IMR-90 (cell line): ENCODE data around the gene CMTM8. TPM values are rescaled to one million over a fixed set of nuclear protein-coding genes. Genes with fewer than 3 reads are reported as not detected.

ENCODE experiments used
- ATAC-seq: fragments of 200-7000 bp; cut with Tn5 transposase; 2 replicates; pipeline ENCODE4 v1.9.1; 2020; ENCODE audit warnings: low read depth, mild to moderate bottlenecking, moderate library complexity
- BruUV-seq: library from RNA; stranded (reverse); fragments of 400-500 nt; replicated peaks from 2 replicates; lab custom pipeline; 2021; lab: Mats Ljungman, UMichigan
- CTCF ChIA-PET: fragments of 300-600 bp; formaldehyde crosslinking; extraction: SDS; loops from one replicate; lab custom pipeline; 2021; ENCODE audit warnings: antibody characterized with exemption; lab: Yijun Ruan, JAX
- POLR2A ChIA-PET: fragments of 300-600 bp; sonication (Branson Sonifier 250); formaldehyde crosslinking; loops from one replicate; lab custom pipeline; 2022; ENCODE audit warnings: antibody characterized with exemption; ENCODE audit not compliant: unreplicated experiment; lab: Charles Lee
- DNase-seq: peaks from one replicate; pipeline ENCODE4 v3.0.0; 2013
- H2AFZ ChIP-seq: replicated peaks from 2 replicates; pipeline ENCODE3; 2013; ENCODE audit warnings: low read length, mild to moderate bottlenecking; ENCODE audit not compliant: poor library complexity
- H2AK5ac ChIP-seq: 2 replicates; pipeline ENCODE4 v1.6.1; 2013; ENCODE audit warnings: low read depth, low read length, inconsistent platforms
- H2AK9ac ChIP-seq: replicated peaks from 2 replicates; pipeline ENCODE3; 2013; ENCODE audit warnings: mild to moderate bottlenecking, low read depth, low read length, moderate library complexity; ENCODE audit not compliant: poor library complexity
- H2BK120ac ChIP-seq: 2 replicates; pipeline ENCODE4 v1.6.1; 2013; ENCODE audit warnings: low read depth, low read length, inconsistent platforms
- H2BK15ac ChIP-seq: 3 replicates; pipeline ENCODE4 v1.6.1; 2013; ENCODE audit warnings: low read depth, low read length, inconsistent platforms
- H2BK20ac ChIP-seq: 2 replicates; pipeline ENCODE4 v1.6.1; 2013; ENCODE audit warnings: low read depth, mild to moderate bottlenecking, inconsistent platforms, low read length, moderate library complexity
- H2BK5ac ChIP-seq: 2 replicates; pipeline ENCODE4 v1.6.1; 2013; ENCODE audit warnings: mild to moderate bottlenecking, low read depth, low read length, inconsistent platforms; ENCODE audit not compliant: poor library complexity, severe bottlenecking
- H3K14ac ChIP-seq: replicated peaks from 2 replicates; pipeline ENCODE4 v1.6.1; 2013; ENCODE audit warnings: low read depth, low read length, inconsistent platforms
- H3K18ac ChIP-seq: 2 replicates; pipeline ENCODE4 v1.6.1; 2013; ENCODE audit warnings: low read depth, low read length, control low read depth
- H3K23ac ChIP-seq: 2 replicates; pipeline ENCODE4 v1.6.1; 2013; ENCODE audit warnings: low read depth, low read length, inconsistent platforms
- H3K27ac ChIP-seq: 2 replicates; pipeline ENCODE4 v1.5.1; 2013; ENCODE audit warnings: mild to moderate bottlenecking, control low read depth, low read length; ENCODE audit not compliant: insufficient read depth
- H3K27me3 ChIP-seq: 2 replicates; pipeline ENCODE4 v1.6.1; 2013; ENCODE audit warnings: low read length; ENCODE audit not compliant: control insufficient read depth, insufficient read depth
- H3K36me3 ChIP-seq: 2 replicates; pipeline ENCODE4 v1.6.1; 2013; ENCODE audit warnings: low read length, mixed read lengths; ENCODE audit not compliant: control insufficient read depth, insufficient read depth
- H3K4ac ChIP-seq: 2 replicates; pipeline ENCODE4 v1.6.1; 2013; ENCODE audit warnings: low read depth, low read length, inconsistent platforms
- H3K4me1 ChIP-seq: 2 replicates; pipeline ENCODE4 v1.6.1; 2013; ENCODE audit warnings: low read length, mixed read lengths; ENCODE audit not compliant: control insufficient read depth, insufficient read depth
- H3K4me2 ChIP-seq: 2 replicates; pipeline ENCODE4 v1.6.1; 2013; ENCODE audit warnings: low read depth, mild to moderate bottlenecking, control low read depth, low read length, moderate library complexity
- H3K4me3 ChIP-seq: 2 replicates; pipeline ENCODE4 v1.5.1; 2013; ENCODE audit warnings: low read depth, mild to moderate bottlenecking, control low read depth, low read length, moderate library complexity; ENCODE audit not compliant: insufficient read depth
- H3K56ac ChIP-seq: 2 replicates; pipeline ENCODE4 v1.6.1; 2013; ENCODE audit warnings: low read length, inconsistent platforms; ENCODE audit not compliant: insufficient read depth; ENCODE audit errors: extremely low read depth
- H3K79me1 ChIP-seq, 2 experiments: 2 replicates each; pipeline ENCODE4 v1.6.1; 2013; ENCODE audit warnings: low read length in 2 of 2, inconsistent platforms in 1 of 2, low read depth in 1 of 2
- H3K9ac ChIP-seq: 2 replicates; pipeline ENCODE4 v1.6.1; 2013; ENCODE audit warnings: low read depth, low read length, control low read depth
- H3K9me1 ChIP-seq: 2 replicates; pipeline ENCODE4 v1.6.1; 2013; ENCODE audit warnings: low read length, inconsistent platforms; ENCODE audit not compliant: insufficient read depth
- H3K9me3 ChIP-seq: 2 replicates; pipeline ENCODE4 v1.6.1; 2013; ENCODE audit warnings: low read length; ENCODE audit not compliant: control insufficient read depth, insufficient read depth
- H4K20me1 ChIP-seq: 2 replicates; pipeline ENCODE4 v1.6.1; 2013; ENCODE audit warnings: low read length, inconsistent platforms; ENCODE audit not compliant: insufficient read depth
- H4K5ac ChIP-seq: 2 replicates; pipeline ENCODE4 v1.6.1; 2013; ENCODE audit warnings: mild to moderate bottlenecking, low read depth, low read length, control low read depth
- H4K8ac ChIP-seq, 2 experiments: 2 replicates each; pipeline ENCODE4 v1.6.1; 2013; ENCODE audit warnings: low read depth in 2 of 2, low read length in 2 of 2, control low read depth in 1 of 2, inconsistent platforms in 1 of 2
- H4K91ac ChIP-seq: 2 replicates; pipeline ENCODE4 v1.6.1; 2013; ENCODE audit warnings: low read depth, low read length, inconsistent platforms; ENCODE audit not compliant: insufficient read depth
- BHLHE40 ChIP-seq: fragments of 150-350 bp; IDR thresholded peaks from 2 replicates; pipeline ENCODE4 v1.6.1; 2016; ENCODE audit warnings: mild to moderate bottlenecking, low read depth, low read length
- CEBPB ChIP-seq: IDR thresholded peaks from 2 replicates; pipeline ENCODE4 v1.6.1; 2012; ENCODE audit warnings: low read depth, low read length, improper control_type of control experiment
- CHD1 ChIP-seq: IDR thresholded peaks from 2 replicates; pipeline ENCODE4 v1.6.1; 2012; ENCODE audit warnings: low read depth, low read length, improper control_type of control experiment
- CTCF ChIP-seq: conservative IDR thresholded peaks from 2 replicates; pipeline ENCODE4 v1.5.1; 2012; ENCODE audit warnings: mild to moderate bottlenecking, low read depth, low read length, improper control_type of control experiment
- ELK1 ChIP-seq: fragments of 150-350 bp; IDR thresholded peaks from 2 replicates; pipeline ENCODE4 v1.6.1; 2016; ENCODE audit warnings: low read depth, mild to moderate bottlenecking, low read length, moderate library complexity, borderline replicate concordance
- FOS ChIP-seq: fragments of 150-350 bp; IDR thresholded peaks from 2 replicates; pipeline ENCODE4 v1.6.1; 2016; ENCODE audit warnings: low read depth, low read length
- MAFK ChIP-seq: IDR thresholded peaks from 2 replicates; pipeline ENCODE4 v1.6.1; 2012; ENCODE audit warnings: low read depth, low read length, improper control_type of control experiment
- MAZ ChIP-seq: IDR thresholded peaks from 2 replicates; pipeline ENCODE4 v1.6.1; 2012; ENCODE audit warnings: low read depth, mild to moderate bottlenecking, low read length, improper control_type of control experiment, moderate library complexity, borderline replicate concordance
- NFE2L2 ChIP-seq: fragments of 150-350 bp; IDR thresholded peaks from 2 replicates; pipeline ENCODE4 v1.6.1; 2016; ENCODE audit warnings: low read depth, mild to moderate bottlenecking, low read length
- POLR2A ChIP-seq: IDR thresholded peaks from 2 replicates; pipeline ENCODE4 v1.6.1; 2012; ENCODE audit warnings: mild to moderate bottlenecking, low read depth, low read length
- RAD21 ChIP-seq: IDR thresholded peaks from 2 replicates; pipeline ENCODE4 v1.6.1; 2012; ENCODE audit warnings: low read length, improper control_type of control experiment
- RCOR1 ChIP-seq: IDR thresholded peaks from 2 replicates; pipeline ENCODE4 v1.6.1; 2012; ENCODE audit warnings: mild to moderate bottlenecking, low read length, improper control_type of control experiment; ENCODE audit not compliant: insufficient replicate concordance
- SMC3 ChIP-seq: fragments of 150-350 bp; IDR thresholded peaks from 2 replicates; pipeline ENCODE4 v1.6.1; 2016; ENCODE audit warnings: low read depth, mild to moderate bottlenecking, antibody characterized with exemption, low read length, moderate library complexity
- USF2 ChIP-seq: fragments of 150-350 bp; IDR thresholded peaks from 2 replicates; pipeline ENCODE4 v1.6.1; 2017; ENCODE audit warnings: mild to moderate bottlenecking, antibody characterized with exemption, low read length, low read depth
- WGBS, 2 experiments: methylation state at CpG; one replicate each; pipeline versions ENCODE4 v1.1.5 to v1.1.7; 2013; ENCODE audit warnings: missing lambda C conversion rate in 2 of 2; ENCODE audit not compliant: insufficient read length in 1 of 2; ENCODE audit errors: extremely low coverage in 2 of 2; 5-methylcytosine and 5-hydroxymethylcytosine counted together
- dilution Hi-C: fragments of 300-500 bp; cut with HindIII; formaldehyde crosslinking; loops from one replicate; pipeline ENCODE4 v1.14.3; 2018; ENCODE audit warnings: low sequenced_read_pairs; ENCODE audit not compliant: unreplicated experiment
- in situ Hi-C: fragments of 300-500 bp; cut with MboI; formaldehyde crosslinking; loops from 3 replicates; pipeline ENCODE4 v1.14.3; 2019; ENCODE audit warnings: low sequenced_read_pairs, inconsistent platforms, mixed read lengths
- intact Hi-C: fragments of 100-400 bp; cut with micrococcal nuclease; formaldehyde crosslinking; loops from 2 replicates; pipeline ENCODE4 v1.10.0; 2022
- polyA plus RNA-seq, 3 experiments: library from polyadenylated mRNA; depleted of rRNA; stranded (reverse); fragments of >200 nt; gene quantifications; 2 replicates each; pipeline ENCODE4 v1.2.3, GENCODE V29; 2012; ENCODE audit warnings: low replicate concordance in 1 of 3
- total RNA-seq: library from RNA; depleted of rRNA; stranded (reverse); fragments of >200 nt; gene quantifications from 2 replicates; pipeline ENCODE4 v1.2.3, GENCODE V29; 2012

Gene CMTM8
- total and polyA plus RNA-seq, 2 of the 4 experiments (the other 2 are of a cell fraction): 0.15 TPM; not detected in 1

- Histone ChIP-seq H3K4ac (no peak overlapping the region), H3K23ac (no peak overlapping the region), H3K9me1 (no peaks in the 10 kb centered on the region), H4K8ac (no peak overlapping the region), H4K20me1 (no peaks in the 10 kb centered on the region), H3K14ac (no peak overlapping the region), H3K27me3 (peaks cover 15% of the 10 kb centered on the region), H3K4me2 (no peak overlapping the region), H3K79me1 (no peaks in the 10 kb centered on the region), H2BK5ac (no peak overlapping the region), H2BK20ac (no peak overlapping the region), H2BK120ac (no peak overlapping the region), H2AK5ac (no peak overlapping the region), H4K5ac (no peak overlapping the region), H3K4me3 (no peak overlapping the region), H3K18ac (no peak overlapping the region), H2AFZ (no peak overlapping the region), H4K91ac (no peak overlapping the region), H2AK9ac (no peak overlapping the region), H3K36me3 (no peaks in the 10 kb centered on the region), H3K9ac (no peak overlapping the region), H3K4me1 (no peaks in the 10 kb centered on the region), H3K27ac (no peak overlapping the region), H3K56ac (no peak overlapping the region), H3K9me3 (no peaks in the 10 kb centered on the region), H2BK15ac (no peak overlapping the region)
- ChIA-PET CTCF (no interaction called here), POLR2A (interaction anchor here (0.6 kb wide), 1 partner anchor 891 kb away, joined by 3 read pairs; no protein-coding TSS in a partner anchor)
- ATAC-seq: no peak
- dilution Hi-C loops: no loop called here
- BruUV-seq: no TSS peak
- DNase-seq: no peak
- intact Hi-C loops: no loop called here
- TF ChIP-seq FOS (no peak), CEBPB (no peak), RAD21 (no peak), POLR2A (no peak), BHLHE40 (no peak), ELK1 (no peak), SMC3 (no peak), CHD1 (no peak), NFE2L2 (no peak), RCOR1 (no peak), USF2 (no peak), MAFK (no peak), CTCF (no peak), MAZ (no peak)
- no CpG with 5 or more reads among the region's 5 CpGs for WGBS, 2 experiments
- in situ Hi-C loops: no loop called here
Observed at GRCh38 chr3:32310336-32310735, 71.9 kb downstream of the CMTM8 start.
